Measurements from ENCODE around the gene RBFOX1. TPM values are rescaled to one million over a fixed set of nuclear protein-coding genes. Genes with fewer than 3 reads are reported as not detected.

Gene RBFOX1
- total and polyA plus RNA-seq, 11 donors, result 13.4 to 68.1 (median 48.2) TPM

GRCh38 chr16:7362231-7362630 is 29.6 kb downstream of the RBFOX1 start:
- H3K27me3 ChIP-seq, result no peaks in the 10 kb centered on the region
- no peaks in the 10 kb centered on the region for H3K36me3 ChIP-seq
- WGBS, 4 donors, result 87 to 94% (median 90%) methylated on average over 6 of the region's 6 CpGs
- DNase-seq, result no peak
- peaks cover 0 to 3% (median 0%) of the 10 kb centered on the region in 12 donors for H3K9me3 ChIP-seq
- peaks cover 0 to 58% (median 4%) of the 10 kb centered on the region in 12 donors for H3K4me1 ChIP-seq
- intact Hi-C loops (cut with DNase I), result no loop called here
- ATAC-seq, result no peak
- TF ChIP-seq, protein P1, sequence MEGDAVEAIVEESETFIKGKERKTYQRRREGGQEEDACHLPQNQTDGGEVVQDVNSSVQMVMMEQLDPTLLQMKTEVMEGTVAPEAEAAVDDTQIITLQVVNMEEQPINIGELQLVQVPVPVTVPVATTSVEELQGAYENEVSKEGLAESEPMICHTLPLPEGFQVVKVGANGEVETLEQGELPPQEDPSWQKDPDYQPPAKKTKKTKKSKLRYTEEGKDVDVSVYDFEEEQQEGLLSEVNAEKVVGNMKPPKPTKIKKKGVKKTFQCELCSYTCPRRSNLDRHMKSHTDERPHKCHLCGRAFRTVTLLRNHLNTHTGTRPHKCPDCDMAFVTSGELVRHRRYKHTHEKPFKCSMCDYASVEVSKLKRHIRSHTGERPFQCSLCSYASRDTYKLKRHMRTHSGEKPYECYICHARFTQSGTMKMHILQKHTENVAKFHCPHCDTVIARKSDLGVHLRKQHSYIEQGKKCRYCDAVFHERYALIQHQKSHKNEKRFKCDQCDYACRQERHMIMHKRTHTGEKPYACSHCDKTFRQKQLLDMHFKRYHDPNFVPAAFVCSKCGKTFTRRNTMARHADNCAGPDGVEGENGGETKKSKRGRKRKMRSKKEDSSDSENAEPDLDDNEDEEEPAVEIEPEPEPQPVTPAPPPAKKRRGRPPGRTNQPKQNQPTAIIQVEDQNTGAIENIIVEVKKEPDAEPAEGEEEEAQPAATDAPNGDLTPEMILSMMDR (IDR thresholded peaks at IDR 0.05), result no peak
- no peak for TF ChIP-seq POLR2A (IDR thresholded peaks at IDR 0.05)
- H3K4me3 ChIP-seq, result no peak overlapping the region
- H3K27ac ChIP-seq, result no peak overlapping the region

- H3K4me1 ChIP-seq, result peaks cover 0 to 48% (median 4%) of the 10 kb centered on the region in 12 donors
- H3K4me3 ChIP-seq, result peak overlapping the region in 3 of 12 donors; percentile 12 to 28 (median 12)
- ATAC-seq (peak; percentile 21 to 67 (median 62)), DNase-seq (peak in 4 of 5 donors; percentile 39 to 76 (median 56))
- no peaks in the 10 kb centered on the region for H3K27me3 ChIP-seq
- peaks cover 0 to 3% (median 0%) of the 10 kb centered on the region in 12 donors for H3K9me3 ChIP-seq
- intact Hi-C loops (cut with DNase I), result no loop called here
- H3K36me3 ChIP-seq, result no peaks in the 10 kb centered on the region
- peak overlapping the region; percentile 19 to 77 (median 68) for H3K27ac ChIP-seq
- TF ChIP-seq, protein P1 (IDR thresholded peaks at IDR 0.05), result no peak
- no peak for TF ChIP-seq POLR2A (IDR thresholded peaks at IDR 0.05)
- 16 to 22% (median 18%) methylated on average over 18 of the region's 18 CpGs for WGBS, 4 donors
Observed at GRCh38 chr16:7363422-7364417, 31.1 kb downstream of the RBFOX1 start.

- TF ChIP-seq, protein P1 (IDR thresholded peaks at IDR 0.05), result no peak
- Histone ChIP-seq H3K27ac (peak overlapping the region in 11 of 12 donors; percentile 12 to 74 (median 54)), H3K36me3 (no peaks in the 10 kb centered on the region), H3K27me3 (no peaks in the 10 kb centered on the region), H3K4me3 (no peak overlapping the region), H3K9me3 (peaks cover 0 to 3% (median 0%) of the 10 kb centered on the region in 12 donors), H3K4me1 (peaks cover 0 to 54% (median 9%) of the 10 kb centered on the region in 12 donors)
- DNase-seq (peak in 2 of 5 donors; percentile 31 to 42), ATAC-seq (peak; percentile 40 to 73 (median 66))
- 41 to 59% (median 52%) methylated on average over 7 of the region's 7 CpGs for WGBS, 4 donors
- intact Hi-C loops (cut with DNase I), result no loop called here
Observed at GRCh38 chr16:7366041-7366440, 33.4 kb downstream of the RBFOX1 start.

All from heart left ventricle (tissue), 16 donors.